WTC11 (cell line): ENCODE measurements around the gene ZNF841. TPM values are rescaled to one million over a fixed set of nuclear protein-coding genes. Genes with fewer than 3 reads are reported as not detected.

Experiments used
- ATAC-seq: fragments of 200-7000 bp; cut with Tn5 transposase; 2 replicates; pipeline ENCODE4 v1.10.0; 2021; ENCODE audit warnings: mild to moderate bottlenecking, moderate library complexity
- CTCF ChIA-PET: fragments of 300-600 bp; sonication (Branson Sonifier 250); formaldehyde crosslinking; loops from one replicate; lab custom pipeline; 2021; ENCODE audit warnings: antibody characterized with exemption; lab: Charles Lee
- POLR2A ChIA-PET: fragments of 350-600 bp; sonication (Branson Sonifier 250); formaldehyde crosslinking; loops from one replicate; lab custom pipeline; 2021; ENCODE audit warnings: antibody characterized with exemption; lab: Charles Lee
- DNase-seq: peaks from one replicate; pipeline ENCODE4 v3.0.0; 2021; ENCODE audit warnings: low spot score
- H3K27ac Mint-ChIP-seq: 2 replicates; pipeline ENCODE4 v1.8.0; 2021; ENCODE audit warnings: mixed read lengths
- H3K27me3 Mint-ChIP-seq: 2 replicates; pipeline ENCODE4 v1.8.0; 2021; ENCODE audit warnings: low read depth, mild to moderate bottlenecking, moderate library complexity, mixed read lengths
- H3K36me3 Mint-ChIP-seq: 2 replicates; pipeline ENCODE4 v1.8.0; 2021; ENCODE audit warnings: mixed read lengths
- H3K4me1 Mint-ChIP-seq: 2 replicates; pipeline ENCODE4 v1.8.0; 2022; ENCODE audit warnings: mixed read lengths
- H3K4me3 Mint-ChIP-seq: 2 replicates; pipeline ENCODE4 v1.8.0; 2021; ENCODE audit warnings: mild to moderate bottlenecking, moderate library complexity, mixed read lengths
- H3K9me3 Mint-ChIP-seq: 2 replicates; pipeline ENCODE4 v1.8.0; 2021; ENCODE audit warnings: mixed read lengths
- ATF6 ChIP-seq: sonication (generic); formaldehyde crosslinking; IDR thresholded peaks from 2 replicates; pipeline ENCODE4 v1.8.1; 2023; ENCODE audit warnings: mild to moderate bottlenecking, missing genetic modification reagents
- ETV6 ChIP-seq: sonication (generic); formaldehyde crosslinking; IDR thresholded peaks from 2 replicates; pipeline ENCODE4 v1.8.1; 2022; ENCODE audit warnings: mild to moderate bottlenecking, missing genetic modification reagents
- FOXJ3 ChIP-seq: sonication (generic); formaldehyde crosslinking; IDR thresholded peaks from 2 replicates; pipeline ENCODE4 v1.9.0; 2021; ENCODE audit warnings: missing genetic modification reagents, mild to moderate bottlenecking, borderline replicate concordance
- GTF2I ChIP-seq: fragments of 250-450 bp; sonication (Bioruptor Pico); conservative IDR thresholded peaks from 2 replicates; pipeline ENCODE4 v1.4.0; 2021; ENCODE audit warnings: mild to moderate bottlenecking
- JUN ChIP-seq: sonication (generic); formaldehyde crosslinking; IDR thresholded peaks from 2 replicates; pipeline ENCODE4 v1.8.0; 2023; ENCODE audit warnings: mild to moderate bottlenecking, missing genetic modification reagents
- MLX ChIP-seq: sonication (generic); formaldehyde crosslinking; IDR thresholded peaks from 2 replicates; pipeline ENCODE4 v1.8.1; 2023; ENCODE audit warnings: mild to moderate bottlenecking, missing genetic modification reagents, moderate library complexity
- NFE2L1 ChIP-seq: sonication (generic); formaldehyde crosslinking; IDR thresholded peaks from 2 replicates; pipeline ENCODE4 v1.8.1; 2023; ENCODE audit warnings: missing genetic modification reagents
- NR1H2 ChIP-seq: sonication (generic); formaldehyde crosslinking; IDR thresholded peaks from 2 replicates; pipeline ENCODE4 v1.9.0; 2021; ENCODE audit warnings: mild to moderate bottlenecking, moderate library complexity, missing genetic modification reagents
- PRRX2 ChIP-seq: fragments of 250-450 bp; sonication (Bioruptor Pico); IDR thresholded peaks from 2 replicates; pipeline ENCODE4 v1.8.0; 2021; ENCODE audit warnings: mild to moderate bottlenecking
- RORB ChIP-seq: fragments of 250-450 bp; sonication (Bioruptor Pico); IDR thresholded peaks from 2 replicates; pipeline ENCODE4 v1.9.0; 2021; ENCODE audit warnings: mild to moderate bottlenecking
- SMAD3 ChIP-seq: sonication (generic); formaldehyde crosslinking; IDR thresholded peaks from 2 replicates; pipeline ENCODE4 v1.8.0; 2022; ENCODE audit warnings: missing genetic modification reagents, mild to moderate bottlenecking, borderline replicate concordance
- ZMAT4 ChIP-seq: fragments of 250-450 bp; sonication (Bioruptor Pico); IDR thresholded peaks from 2 replicates; pipeline ENCODE4 v1.9.0; 2021; ENCODE audit warnings: mild to moderate bottlenecking
- ZNF263 ChIP-seq: sonication (generic); formaldehyde crosslinking; IDR thresholded peaks from 2 replicates; pipeline ENCODE4 v1.8.1; 2022; ENCODE audit warnings: low read depth, mild to moderate bottlenecking, moderate library complexity, missing genetic modification reagents
- ZNF396 ChIP-seq: fragments of 250-450 bp; sonication (Bioruptor Pico); IDR thresholded peaks from 2 replicates; pipeline ENCODE4 v1.8.0; 2021; ENCODE audit warnings: mild to moderate bottlenecking, moderate library complexity, borderline replicate concordance
- ZNF423 ChIP-seq: fragments of 250-450 bp; sonication (Bioruptor Pico); IDR thresholded peaks from 2 replicates; pipeline ENCODE4 v2.1.2; 2022; ENCODE audit warnings: mild to moderate bottlenecking, moderate library complexity
- total RNA-seq: library from RNA; stranded (reverse); gene quantifications from 3 replicates; pipeline ENCODE4 v1.2.3, GENCODE V29; 2021
- TF ChIP-seq, protein P1 (sequence below): sonication (generic); formaldehyde crosslinking; IDR thresholded peaks from 2 replicates; pipeline ENCODE4 v1.8.1; 2022; ENCODE audit warnings: low read depth, mild to moderate bottlenecking, moderate library complexity, missing genetic modification reagents, borderline replicate concordance
- TF ChIP-seq, protein P2 (sequence below): fragments of 250-450 bp; sonication (Bioruptor Pico); IDR thresholded peaks from 2 replicates; pipeline ENCODE4 v2.1.2; 2022; ENCODE audit warnings: mild to moderate bottlenecking, moderate library complexity
- TF ChIP-seq, protein P3 (sequence below): sonication (generic); formaldehyde crosslinking; IDR thresholded peaks from 2 replicates; pipeline ENCODE4 v1.8.1; 2023; ENCODE audit warnings: mild to moderate bottlenecking, missing genetic modification reagents
- TF ChIP-seq, protein P4 (sequence below): sonication (generic); formaldehyde crosslinking; IDR thresholded peaks from 2 replicates; pipeline ENCODE4 v1.8.0; 2022; ENCODE audit warnings: mild to moderate bottlenecking, missing genetic modification reagents
- TF ChIP-seq, protein P5 (sequence below): sonication (generic); formaldehyde crosslinking; IDR thresholded peaks from 2 replicates; pipeline ENCODE4 v1.8.0; 2022; ENCODE audit warnings: missing genetic modification reagents
- TF ChIP-seq, protein P6 (sequence below): sonication (generic); formaldehyde crosslinking; IDR thresholded peaks from 2 replicates; pipeline ENCODE4 v1.8.1; 2022; ENCODE audit warnings: low read depth, missing genetic modification reagents, borderline replicate concordance

ZNF841 gene
- total RNA-seq, 1 experiment from 2014 or later = 27.9 TPM

DNA sequence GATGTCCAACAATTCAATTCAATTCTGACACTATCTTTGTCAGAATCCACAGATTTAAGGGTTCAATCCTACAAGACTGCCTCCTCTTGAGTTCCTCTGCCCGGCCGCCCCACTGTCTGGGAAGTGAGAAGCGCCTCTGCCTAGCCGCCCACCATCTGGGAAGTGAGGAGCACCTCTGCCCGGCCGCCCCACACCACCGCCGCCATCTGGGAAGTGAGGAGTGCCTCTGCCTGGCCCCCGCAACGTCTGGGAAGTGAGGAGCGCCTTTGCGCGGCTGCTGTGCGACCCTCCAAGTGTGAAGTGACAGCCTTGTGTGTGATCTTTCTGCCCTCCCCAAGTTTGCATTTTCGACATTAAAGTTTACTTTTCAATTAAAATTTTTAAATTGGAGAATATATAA lies 73.4 kb downstream of the ZNF841 start:
- H3K36me3 Mint-ChIP-seq = peaks cover 79% of the 10 kb centered on the region
- H3K4me3 Mint-ChIP-seq = no peak overlapping the region
- peaks cover 15% of the 10 kb centered on the region for H3K9me3 Mint-ChIP-seq
- no peak overlapping the region for H3K27ac Mint-ChIP-seq
- no peak for DNase-seq
- peaks cover 6% of the 10 kb centered on the region for H3K4me1 Mint-ChIP-seq
- no peak for TF ChIP-seq ETV6 (CRISPR knock-in tag)
- TF ChIP-seq GTF2I (CRISPR knock-in tag) = no peak
- TF ChIP-seq NFE2L1 (CRISPR knock-in tag) = no peak
- no peak for ATAC-seq
- H3K27me3 Mint-ChIP-seq = no peaks in the 10 kb centered on the region
- CTCF ChIA-PET = no interaction called here
- POLR2A ChIA-PET = interaction anchor here (0.7 kb wide), 1 partner anchor 16 kb away, joined by 5 read pairs; no protein-coding TSS in a partner anchor

DNA sequence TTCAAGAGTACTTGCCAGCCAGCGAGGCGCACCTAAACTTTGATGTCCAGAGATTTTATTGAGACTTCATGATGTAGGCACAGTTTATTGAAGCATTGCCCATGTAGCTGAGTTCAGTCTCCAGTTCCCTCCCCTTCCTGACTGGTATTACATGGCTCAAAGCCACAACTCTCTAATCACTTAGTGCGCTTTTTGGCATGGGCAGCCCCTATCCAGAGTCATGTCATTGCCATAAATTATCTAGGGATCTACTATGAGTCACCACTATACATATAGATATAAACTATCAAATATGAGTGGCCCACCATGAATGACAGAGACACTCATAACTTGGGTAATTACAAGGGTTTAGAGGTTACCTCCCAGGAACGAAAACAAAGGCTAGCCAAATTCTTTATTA lies 75.1 kb downstream of the ZNF841 start:
- Mint-ChIP-seq H3K27ac (no peak overlapping the region), H3K4me3 (no peak overlapping the region), H3K27me3 (no peaks in the 10 kb centered on the region), H3K36me3 (peaks cover 88% of the 10 kb centered on the region), H3K4me1 (no peaks in the 10 kb centered on the region), H3K9me3 (peaks cover 11% of the 10 kb centered on the region)
- ChIA-PET POLR2A (no interaction called here), CTCF (no interaction called here)
- ATAC-seq = no peak
- no peak for DNase-seq
- TF ChIP-seq RORB (CRISPR knock-in tag) = no peak
- no peak for TF ChIP-seq ZNF423 (CRISPR knock-in tag)
- TF ChIP-seq, protein P1, sequence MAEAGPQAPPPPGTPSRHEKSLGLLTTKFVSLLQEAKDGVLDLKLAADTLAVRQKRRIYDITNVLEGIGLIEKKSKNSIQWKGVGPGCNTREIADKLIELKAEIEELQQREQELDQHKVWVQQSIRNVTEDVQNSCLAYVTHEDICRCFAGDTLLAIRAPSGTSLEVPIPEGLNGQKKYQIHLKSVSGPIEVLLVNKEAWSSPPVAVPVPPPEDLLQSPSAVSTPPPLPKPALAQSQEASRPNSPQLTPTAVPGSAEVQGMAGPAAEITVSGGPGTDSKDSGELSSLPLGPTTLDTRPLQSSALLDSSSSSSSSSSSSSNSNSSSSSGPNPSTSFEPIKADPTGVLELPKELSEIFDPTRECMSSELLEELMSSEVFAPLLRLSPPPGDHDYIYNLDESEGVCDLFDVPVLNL (CRISPR knock-in tag) = no peak
- TF ChIP-seq, protein P2, sequence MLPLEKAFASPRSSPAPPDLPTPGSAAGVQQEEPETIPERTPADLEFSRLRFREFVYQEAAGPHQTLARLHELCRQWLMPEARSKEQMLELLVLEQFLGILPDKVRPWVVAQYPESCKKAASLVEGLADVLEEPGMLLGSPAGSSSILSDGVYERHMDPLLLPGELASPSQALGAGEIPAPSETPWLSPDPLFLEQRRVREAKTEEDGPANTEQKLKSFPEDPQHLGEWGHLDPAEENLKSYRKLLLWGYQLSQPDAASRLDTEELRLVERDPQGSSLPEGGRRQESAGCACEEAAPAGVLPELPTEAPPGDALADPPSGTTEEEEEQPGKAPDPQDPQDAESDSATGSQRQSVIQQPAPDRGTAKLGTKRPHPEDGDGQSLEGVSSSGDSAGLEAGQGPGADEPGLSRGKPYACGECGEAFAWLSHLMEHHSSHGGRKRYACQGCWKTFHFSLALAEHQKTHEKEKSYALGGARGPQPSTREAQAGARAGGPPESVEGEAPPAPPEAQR (CRISPR knock-in tag) = no peak
- no peak for TF ChIP-seq MLX (CRISPR knock-in tag)
- TF ChIP-seq ZMAT4 (CRISPR knock-in tag) = no peak
- TF ChIP-seq SMAD3 (CRISPR knock-in tag) = no peak
- no peak for TF ChIP-seq PRRX2 (CRISPR knock-in tag)
- no peak for TF ChIP-seq JUN
- TF ChIP-seq, protein P3, sequence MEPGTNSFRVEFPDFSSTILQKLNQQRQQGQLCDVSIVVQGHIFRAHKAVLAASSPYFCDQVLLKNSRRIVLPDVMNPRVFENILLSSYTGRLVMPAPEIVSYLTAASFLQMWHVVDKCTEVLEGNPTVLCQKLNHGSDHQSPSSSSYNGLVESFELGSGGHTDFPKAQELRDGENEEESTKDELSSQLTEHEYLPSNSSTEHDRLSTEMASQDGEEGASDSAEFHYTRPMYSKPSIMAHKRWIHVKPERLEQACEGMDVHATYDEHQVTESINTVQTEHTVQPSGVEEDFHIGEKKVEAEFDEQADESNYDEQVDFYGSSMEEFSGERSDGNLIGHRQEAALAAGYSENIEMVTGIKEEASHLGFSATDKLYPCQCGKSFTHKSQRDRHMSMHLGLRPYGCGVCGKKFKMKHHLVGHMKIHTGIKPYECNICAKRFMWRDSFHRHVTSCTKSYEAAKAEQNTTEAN (CRISPR knock-in tag) = no peak
- no peak for TF ChIP-seq NR1H2 (CRISPR knock-in tag)
- TF ChIP-seq, protein P4, sequence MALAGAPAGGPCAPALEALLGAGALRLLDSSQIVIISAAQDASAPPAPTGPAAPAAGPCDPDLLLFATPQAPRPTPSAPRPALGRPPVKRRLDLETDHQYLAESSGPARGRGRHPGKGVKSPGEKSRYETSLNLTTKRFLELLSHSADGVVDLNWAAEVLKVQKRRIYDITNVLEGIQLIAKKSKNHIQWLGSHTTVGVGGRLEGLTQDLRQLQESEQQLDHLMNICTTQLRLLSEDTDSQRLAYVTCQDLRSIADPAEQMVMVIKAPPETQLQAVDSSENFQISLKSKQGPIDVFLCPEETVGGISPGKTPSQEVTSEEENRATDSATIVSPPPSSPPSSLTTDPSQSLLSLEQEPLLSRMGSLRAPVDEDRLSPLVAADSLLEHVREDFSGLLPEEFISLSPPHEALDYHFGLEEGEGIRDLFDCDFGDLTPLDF = no peak
- no peak for TF ChIP-seq ZNF263 (CRISPR knock-in tag)
- TF ChIP-seq ATF6 (CRISPR knock-in tag) = no peak
- TF ChIP-seq, protein P5, sequence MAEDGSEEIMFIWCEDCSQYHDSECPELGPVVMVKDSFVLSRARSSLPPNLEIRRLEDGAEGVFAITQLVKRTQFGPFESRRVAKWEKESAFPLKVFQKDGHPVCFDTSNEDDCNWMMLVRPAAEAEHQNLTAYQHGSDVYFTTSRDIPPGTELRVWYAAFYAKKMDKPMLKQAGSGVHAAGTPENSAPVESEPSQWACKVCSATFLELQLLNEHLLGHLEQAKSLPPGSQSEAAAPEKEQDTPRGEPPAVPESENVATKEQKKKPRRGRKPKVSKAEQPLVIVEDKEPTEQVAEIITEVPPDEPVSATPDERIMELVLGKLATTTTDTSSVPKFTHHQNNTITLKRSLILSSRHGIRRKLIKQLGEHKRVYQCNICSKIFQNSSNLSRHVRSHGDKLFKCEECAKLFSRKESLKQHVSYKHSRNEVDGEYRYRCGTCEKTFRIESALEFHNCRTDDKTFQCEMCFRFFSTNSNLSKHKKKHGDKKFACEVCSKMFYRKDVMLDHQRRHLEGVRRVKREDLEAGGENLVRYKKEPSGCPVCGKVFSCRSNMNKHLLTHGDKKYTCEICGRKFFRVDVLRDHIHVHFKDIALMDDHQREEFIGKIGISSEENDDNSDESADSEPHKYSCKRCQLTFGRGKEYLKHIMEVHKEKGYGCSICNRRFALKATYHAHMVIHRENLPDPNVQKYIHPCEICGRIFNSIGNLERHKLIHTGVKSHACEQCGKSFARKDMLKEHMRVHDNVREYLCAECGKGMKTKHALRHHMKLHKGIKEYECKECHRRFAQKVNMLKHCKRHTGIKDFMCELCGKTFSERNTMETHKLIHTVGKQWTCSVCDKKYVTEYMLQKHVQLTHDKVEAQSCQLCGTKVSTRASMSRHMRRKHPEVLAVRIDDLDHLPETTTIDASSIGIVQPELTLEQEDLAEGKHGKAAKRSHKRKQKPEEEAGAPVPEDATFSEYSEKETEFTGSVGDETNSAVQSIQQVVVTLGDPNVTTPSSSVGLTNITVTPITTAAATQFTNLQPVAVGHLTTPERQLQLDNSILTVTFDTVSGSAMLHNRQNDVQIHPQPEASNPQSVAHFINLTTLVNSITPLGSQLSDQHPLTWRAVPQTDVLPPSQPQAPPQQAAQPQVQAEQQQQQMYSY (CRISPR knock-in tag) = no peak
- TF ChIP-seq FOXJ3 (CRISPR knock-in tag) = no peak
- TF ChIP-seq, protein P6, sequence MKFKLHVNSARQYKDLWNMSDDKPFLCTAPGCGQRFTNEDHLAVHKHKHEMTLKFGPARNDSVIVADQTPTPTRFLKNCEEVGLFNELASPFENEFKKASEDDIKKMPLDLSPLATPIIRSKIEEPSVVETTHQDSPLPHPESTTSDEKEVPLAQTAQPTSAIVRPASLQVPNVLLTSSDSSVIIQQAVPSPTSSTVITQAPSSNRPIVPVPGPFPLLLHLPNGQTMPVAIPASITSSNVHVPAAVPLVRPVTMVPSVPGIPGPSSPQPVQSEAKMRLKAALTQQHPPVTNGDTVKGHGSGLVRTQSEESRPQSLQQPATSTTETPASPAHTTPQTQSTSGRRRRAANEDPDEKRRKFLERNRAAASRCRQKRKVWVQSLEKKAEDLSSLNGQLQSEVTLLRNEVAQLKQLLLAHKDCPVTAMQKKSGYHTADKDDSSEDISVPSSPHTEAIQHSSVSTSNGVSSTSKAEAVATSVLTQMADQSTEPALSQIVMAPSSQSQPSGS (CRISPR knock-in tag) = no peak
- no peak for TF ChIP-seq ZNF396 (CRISPR knock-in tag)
